Naive thymus-derived CD8-positive, alpha-beta T cell (primary cell): ENCODE data around the gene BRINP2. TPM values are rescaled to one million over a fixed set of nuclear protein-coding genes. Genes with fewer than 3 reads are reported as not detected.

ENCODE experiments used
- ATAC-seq, 2 donors: fragments of 150-1000 bp; cut with Tn5 transposase in 1 of 2; sonication (Bioruptor Pico), chemical (Tn5 transposase) in 1 of 2; 1 replicate in 1 of 2; 2 replicates in 1 of 2; pipeline ENCODE4 v1.10.0; 2021; ENCODE audit warnings: mild to moderate bottlenecking in 2 of 2, moderate library complexity in 2 of 2
- POLR2A ChIA-PET: fragments of 350-600 bp; sonication (Branson Sonifier 250); formaldehyde crosslinking; loops from one replicate; lab custom pipeline; 2021; ENCODE audit warnings: antibody characterized with exemption; lab: Charles Lee
- DNase-seq, 10 donors: peaks; one replicate each; pipeline versions ENCODE4 v3.0.0 to v3.0.0-alpha.2; 2020 to 2022
- H3K27ac Mint-ChIP-seq, 10 donors: one replicate each; pipeline ENCODE4 v1.8.0; 2020 to 2022; ENCODE audit warnings: mild to moderate bottlenecking in 10 of 10, mixed read lengths in 10 of 10, moderate library complexity in 4 of 10, inconsistent platforms in 1 of 10
- H3K27me3 Mint-ChIP-seq, 5 donors: one replicate each; pipeline ENCODE4 v1.8.0; 2021 to 2022; ENCODE audit warnings: mixed read lengths in 5 of 5
- H3K36me3 Mint-ChIP-seq, 3 donors: one replicate each; pipeline ENCODE4 v1.8.0; 2020 to 2022; ENCODE audit warnings: mixed read lengths in 3 of 3, mild to moderate bottlenecking in 2 of 3, inconsistent platforms in 1 of 3
- H3K4me1 Mint-ChIP-seq, 4 donors: one replicate each; pipeline ENCODE4 v1.8.0; 2021 to 2022; ENCODE audit warnings: mixed read lengths in 4 of 4
- H3K4me3 Mint-ChIP-seq, 10 donors: one replicate each; pipeline ENCODE4 v1.8.0; 2020 to 2022; ENCODE audit warnings: mild to moderate bottlenecking in 10 of 10, mixed read lengths in 10 of 10, moderate library complexity in 6 of 10, inconsistent platforms in 1 of 10
- H3K9me3 Mint-ChIP-seq, 9 donors: one replicate each; pipeline ENCODE4 v1.8.0; 2020 to 2022; ENCODE audit warnings: mixed read lengths in 9 of 9, mild to moderate bottlenecking in 3 of 9, inconsistent platforms in 1 of 9, moderate library complexity in 1 of 9
- polyA plus RNA-seq, 3 donors: library from polyadenylated mRNA; unstranded; fragments of 300-500 nt; fragmentation: Illumina TruSeq; gene quantifications; one replicate each; pipeline ENCODE4 v1.2.3, GENCODE V29; 2021
- total RNA-seq, 8 experiments: library from RNA in 2 of 8; stranded (reverse) in 2 of 8; gene quantifications; one replicate each; pipeline ENCODE4 v1.2.3 and lab custom pipeline; 2021 to 2026

BRINP2 gene
- total and polyA plus RNA-seq, 5 experiments from 2014 or later, result not detected

GRCh38 chr1:177301425-177302124, 130.8 kb downstream of the BRINP2 start:
- POLR2A ChIA-PET, result no interaction called here
- DNase-seq (no peak), ATAC-seq (no peak)
- H3K27ac Mint-ChIP-seq, result no peak overlapping the region
- H3K36me3 Mint-ChIP-seq, result no peaks in the 10 kb centered on the region
- H3K4me3 Mint-ChIP-seq, result no peak overlapping the region
- no peaks in the 10 kb centered on the region for H3K4me1 Mint-ChIP-seq
- peaks cover 1 to 12% (median 7%) of the 10 kb centered on the region in 5 donors for H3K27me3 Mint-ChIP-seq
- peaks cover 0 to 11% (median 3%) of the 10 kb centered on the region in 9 donors for H3K9me3 Mint-ChIP-seq

GRCh38 chr1:177302357-177303044, 131.7 kb downstream of the BRINP2 start:
- ATAC-seq (no peak), DNase-seq (no peak)
- Mint-ChIP-seq H3K36me3 (no peaks in the 10 kb centered on the region), H3K27ac (no peak overlapping the region), H3K4me1 (no peaks in the 10 kb centered on the region), H3K27me3 (peaks cover 1 to 12% (median 7%) of the 10 kb centered on the region in 5 donors), H3K4me3 (no peak overlapping the region), H3K9me3 (peaks cover 0 to 11% (median 2%) of the 10 kb centered on the region in 9 donors)
- POLR2A ChIA-PET, result no interaction called here

- no peak for ATAC-seq
- Mint-ChIP-seq H3K4me1 (no peaks in the 10 kb centered on the region), H3K27me3 (peaks cover 1 to 17% (median 7%) of the 10 kb centered on the region in 5 donors), H3K4me3 (no peak overlapping the region), H3K9me3 (peaks cover 0 to 11% (median 0%) of the 10 kb centered on the region in 9 donors), H3K27ac (no peak overlapping the region), H3K36me3 (no peaks in the 10 kb centered on the region)
- DNase-seq, result no peak
- POLR2A ChIA-PET, result no interaction called here
These were observed 134.6 kb downstream of the BRINP2 start for GRCh38 chr1:177305040-177306018.

- H3K4me3 Mint-ChIP-seq, result no peak overlapping the region
These were observed 135.3 kb downstream of the BRINP2 start for GRCh38 chr1:177306019-177306415.

GRCh38 chr1:177306981-177307380, 136.2 kb downstream of the BRINP2 start:
- Mint-ChIP-seq H3K4me1 (no peaks in the 10 kb centered on the region), H3K36me3 (no peaks in the 10 kb centered on the region), H3K27ac (peak overlapping the region in 1 of 10 donors; percentile 24), H3K27me3 (peaks cover 1 to 17% (median 7%) of the 10 kb centered on the region in 5 donors), H3K4me3 (no peak overlapping the region), H3K9me3 (peaks cover 0 to 11% (median 1%) of the 10 kb centered on the region in 9 donors)
- ATAC-seq (no peak), DNase-seq (no peak)
- POLR2A ChIA-PET, result no interaction called here

More at GRCh38 chr1:177306019-177306415, 135.3 kb downstream of the BRINP2 start:
- DNase-seq (no peak), ATAC-seq (no peak)
- POLR2A ChIA-PET, result no interaction called here
- Mint-ChIP-seq H3K27me3 (peaks cover 1 to 17% (median 7%) of the 10 kb centered on the region in 5 donors), H3K4me1 (no peaks in the 10 kb centered on the region), H3K36me3 (no peaks in the 10 kb centered on the region), H3K9me3 (peaks cover 0 to 11% (median 0%) of the 10 kb centered on the region in 9 donors), H3K27ac (no peak overlapping the region)

- ATAC-seq (no peak), DNase-seq (no peak)
- H3K4me1 Mint-ChIP-seq, result no peaks in the 10 kb centered on the region
- no peak overlapping the region for H3K27ac Mint-ChIP-seq
- peaks cover 1 to 17% (median 7%) of the 10 kb centered on the region in 5 donors for H3K27me3 Mint-ChIP-seq
- peaks cover 0 to 17% (median 2%) of the 10 kb centered on the region in 9 donors for H3K9me3 Mint-ChIP-seq
- no peaks in the 10 kb centered on the region for H3K36me3 Mint-ChIP-seq
- H3K4me3 Mint-ChIP-seq, result no peak overlapping the region
- POLR2A ChIA-PET, result no interaction called here
These were observed 137.0 kb downstream of the BRINP2 start for GRCh38 chr1:177307771-177308170.

- no peaks in the 10 kb centered on the region for H3K4me1 Mint-ChIP-seq
- no peak overlapping the region for H3K4me3 Mint-ChIP-seq
- no peak for ATAC-seq
- no peak for DNase-seq
- H3K27ac Mint-ChIP-seq, result no peak overlapping the region
- H3K36me3 Mint-ChIP-seq, result no peaks in the 10 kb centered on the region
- POLR2A ChIA-PET, result no interaction called here
- peaks cover 1 to 15% (median 5%) of the 10 kb centered on the region in 5 donors for H3K27me3 Mint-ChIP-seq
- peaks cover 0 to 10% (median 2%) of the 10 kb centered on the region in 9 donors for H3K9me3 Mint-ChIP-seq
These were observed 139.1 kb downstream of the BRINP2 start for GRCh38 chr1:177309880-177310279.

- POLR2A ChIA-PET, result no interaction called here
- no peaks in the 10 kb centered on the region for H3K4me1 Mint-ChIP-seq
- H3K4me3 Mint-ChIP-seq, result no peak overlapping the region
- no peaks in the 10 kb centered on the region for H3K36me3 Mint-ChIP-seq
- peaks cover 0 to 10% (median 2%) of the 10 kb centered on the region in 9 donors for H3K9me3 Mint-ChIP-seq
- DNase-seq (no peak), ATAC-seq (no peak)
- no peak overlapping the region for H3K27ac Mint-ChIP-seq
- peaks cover 1 to 15% (median 5%) of the 10 kb centered on the region in 5 donors for H3K27me3 Mint-ChIP-seq
These were observed 139.6 kb downstream of the BRINP2 start for GRCh38 chr1:177310326-177310725.

GRCh38 chr1:177311111-177311510, 140.4 kb downstream of the BRINP2 start:
- POLR2A ChIA-PET, result no interaction called here
- ATAC-seq (no peak), DNase-seq (no peak)
- Mint-ChIP-seq H3K27me3 (peaks cover 0 to 10% (median under 1%) of the 10 kb centered on the region in 5 donors), H3K4me3 (no peak overlapping the region), H3K4me1 (no peaks in the 10 kb centered on the region), H3K36me3 (no peaks in the 10 kb centered on the region), H3K27ac (no peak overlapping the region), H3K9me3 (peaks cover 0 to 10% (median 2%) of the 10 kb centered on the region in 9 donors)

GRCh38 chr1:177311586-177311985, 140.8 kb downstream of the BRINP2 start:
- Mint-ChIP-seq H3K36me3 (no peaks in the 10 kb centered on the region), H3K9me3 (peaks cover 0 to 10% (median 3%) of the 10 kb centered on the region in 9 donors), H3K27ac (no peak overlapping the region), H3K27me3 (peaks cover 0 to 8% (median 0%) of the 10 kb centered on the region in 5 donors), H3K4me3 (no peak overlapping the region), H3K4me1 (no peaks in the 10 kb centered on the region)
- DNase-seq (no peak), ATAC-seq (no peak)
- POLR2A ChIA-PET, result no interaction called here

GRCh38 chr1:177315261-177315660, 144.5 kb downstream of the BRINP2 start:
- POLR2A ChIA-PET, result no interaction called here
- H3K27me3 Mint-ChIP-seq, result peaks cover 0 to 3% (median 0%) of the 10 kb centered on the region in 5 donors
- H3K36me3 Mint-ChIP-seq, result no peaks in the 10 kb centered on the region

GRCh38 chr1:177315761-177316160, 145.0 kb downstream of the BRINP2 start:
- DNase-seq (no peak), ATAC-seq (no peak)
- POLR2A ChIA-PET, result no interaction called here
- H3K4me3 Mint-ChIP-seq, result no peak overlapping the region
- peaks cover 0 to 3% (median 0%) of the 10 kb centered on the region in 5 donors for H3K27me3 Mint-ChIP-seq
- no peaks in the 10 kb centered on the region for H3K4me1 Mint-ChIP-seq
- H3K9me3 Mint-ChIP-seq, result peaks cover 0 to 26% (median 8%) of the 10 kb centered on the region in 9 donors
- no peak overlapping the region for H3K27ac Mint-ChIP-seq
- no peaks in the 10 kb centered on the region for H3K36me3 Mint-ChIP-seq

More at GRCh38 chr1:177315261-177315660, 144.5 kb downstream of the BRINP2 start:
- H3K9me3 Mint-ChIP-seq, result peaks cover 0 to 26% (median 7%) of the 10 kb centered on the region in 9 donors
- H3K27ac Mint-ChIP-seq, result no peak overlapping the region
- DNase-seq, result no peak
- no peak for ATAC-seq
- H3K4me3 Mint-ChIP-seq, result no peak overlapping the region
- H3K4me1 Mint-ChIP-seq, result no peaks in the 10 kb centered on the region
